Measurements from ENCODE around the gene ARHGAP26.

DNA sequence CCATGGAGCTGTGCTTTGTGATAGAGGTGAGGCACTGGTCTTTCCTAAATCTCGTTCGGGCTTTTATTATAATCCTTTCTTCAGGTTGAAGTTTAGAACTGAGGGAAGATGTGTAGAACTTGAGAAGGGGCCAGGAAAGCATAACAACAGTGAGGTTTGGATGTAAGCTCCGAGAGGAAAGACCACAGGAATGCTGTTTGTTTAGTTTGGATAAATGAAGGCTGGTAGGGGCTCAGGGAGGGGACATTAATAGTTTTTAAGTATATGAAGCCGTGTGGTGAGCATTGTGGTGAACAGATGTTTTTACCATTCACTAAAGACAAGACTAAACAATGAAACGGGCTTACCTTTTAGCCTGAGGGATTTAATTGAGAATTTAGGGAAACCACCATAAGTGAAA lies 130.8 kb downstream of the ARHGAP26 start:
- TF ChIP-seq SIN3A (IDR thresholded peaks at IDR 0.05; ENCODE audit: borderline replicate concordance, insufficient read depth, low read length), result no peak
- TF ChIP-seq POLR2AphosphoS5 (IDR thresholded peaks at IDR 0.05; ENCODE audit: low read depth, low read length), result no peak
- no peak for TF ChIP-seq REST (IDR thresholded peaks at IDR 0.05; ENCODE audit: insufficient read depth in 1 of 2, low read depth in 2 of 2, low read length in 2 of 2)
- TF ChIP-seq TAF1 (IDR thresholded peaks at IDR 0.05; ENCODE audit: borderline replicate concordance, insufficient read depth, low read length), result no peak
- no peak for TF ChIP-seq FOXP2 (optimal IDR thresholded peaks at IDR 0.05; ENCODE audit: borderline replicate concordance, extremely low read depth, extremely low read length, insufficient read depth)

Data from PFSK-1 (cell line).